GM21447 (cell line): ENCODE data around the gene SCFD2.
"Not testable (repeated sequence)": the region's sequence is repeated elsewhere in the genome, so short reads cannot be mapped to it uniquely, and the experiment has no call there.

Experiments used
- ATAC-seq: cut with Tn5 transposase; IDR thresholded peaks from one replicate; pipeline ENCODE4 v1.9.1; 2021; ENCODE audit not compliant: unreplicated experiment

The SCFD2 gene

DNA sequence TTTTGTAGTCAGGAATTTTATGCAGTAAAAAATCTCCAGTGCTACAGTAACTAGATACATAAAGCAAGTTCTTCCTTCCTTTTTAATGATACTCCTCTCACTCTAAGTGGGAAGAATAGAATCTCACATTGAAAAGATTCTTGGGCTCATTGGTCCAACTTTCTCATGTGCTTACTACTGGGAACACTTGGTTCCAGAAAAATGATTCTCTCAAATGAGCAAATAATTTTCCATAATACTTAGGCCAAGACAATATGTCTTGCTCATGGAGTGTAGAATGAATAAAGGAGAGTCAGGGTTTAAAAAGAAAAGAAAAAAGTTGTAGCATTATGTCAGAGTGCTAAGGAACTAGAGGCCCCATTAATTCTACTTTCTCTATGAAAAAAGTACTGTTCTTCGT is 306.0 kb downstream of the SCFD2 start:
- ATAC-seq = no peak

DNA sequence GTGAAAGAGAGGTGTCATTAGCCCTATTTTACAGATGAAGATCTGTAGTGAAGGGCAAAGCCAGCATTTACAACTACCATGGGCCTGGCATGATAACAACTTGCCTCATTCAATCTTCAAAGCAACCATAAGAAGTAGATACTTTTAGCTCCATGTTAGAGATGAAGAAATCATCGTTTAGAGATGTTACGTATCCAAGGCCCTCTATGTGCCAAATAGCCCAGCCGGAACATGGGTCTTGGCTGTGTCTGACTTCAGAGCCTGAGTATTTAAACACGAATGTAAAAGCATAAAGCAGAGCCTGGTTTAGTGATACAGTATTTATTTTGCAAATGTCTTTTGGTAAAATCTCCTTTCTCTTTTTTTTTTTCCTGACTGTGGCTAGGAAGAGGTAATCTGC is 306.6 kb downstream of the SCFD2 start:
- no peak for ATAC-seq

DNA sequence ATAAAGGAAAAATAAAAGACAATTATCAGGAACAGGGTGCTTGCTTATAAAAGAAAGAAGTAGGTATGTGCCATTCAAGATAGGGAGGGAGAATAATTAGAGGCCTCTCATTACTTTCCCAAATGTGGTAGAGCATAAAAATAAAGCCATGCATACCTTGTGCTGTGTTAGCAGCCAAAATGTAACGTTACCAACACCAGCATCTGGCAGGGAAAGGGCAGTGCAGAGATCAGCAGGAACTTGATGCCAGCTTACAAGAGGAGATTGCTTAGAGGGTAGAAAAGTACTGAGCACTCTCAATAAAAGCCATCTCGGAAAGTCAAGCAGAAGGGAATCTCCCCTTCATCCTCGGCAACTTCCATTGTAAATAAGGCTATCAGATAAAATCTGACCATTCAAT is 308.2 kb downstream of the SCFD2 start:
- no peak for ATAC-seq

DNA sequence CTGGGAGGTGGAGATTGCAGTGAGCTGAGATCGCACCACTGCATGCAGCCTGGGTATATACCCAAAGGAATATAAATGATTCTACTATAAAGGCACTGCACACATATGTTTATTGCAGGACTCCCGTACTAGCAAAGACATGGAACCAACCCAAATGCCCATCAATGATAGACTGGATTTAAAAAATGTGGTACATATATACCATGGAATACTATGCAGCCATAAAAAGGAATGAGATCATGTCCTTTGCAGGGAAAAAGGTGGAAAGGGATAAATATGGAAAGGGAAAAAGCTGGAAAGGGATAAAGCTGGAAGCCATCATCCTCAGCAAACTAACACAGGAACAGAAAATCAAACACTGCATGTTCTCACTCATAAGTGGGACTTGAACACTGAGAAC is 308.8 kb downstream of the SCFD2 start:
- not testable (repeated sequence) for ATAC-seq

DNA sequence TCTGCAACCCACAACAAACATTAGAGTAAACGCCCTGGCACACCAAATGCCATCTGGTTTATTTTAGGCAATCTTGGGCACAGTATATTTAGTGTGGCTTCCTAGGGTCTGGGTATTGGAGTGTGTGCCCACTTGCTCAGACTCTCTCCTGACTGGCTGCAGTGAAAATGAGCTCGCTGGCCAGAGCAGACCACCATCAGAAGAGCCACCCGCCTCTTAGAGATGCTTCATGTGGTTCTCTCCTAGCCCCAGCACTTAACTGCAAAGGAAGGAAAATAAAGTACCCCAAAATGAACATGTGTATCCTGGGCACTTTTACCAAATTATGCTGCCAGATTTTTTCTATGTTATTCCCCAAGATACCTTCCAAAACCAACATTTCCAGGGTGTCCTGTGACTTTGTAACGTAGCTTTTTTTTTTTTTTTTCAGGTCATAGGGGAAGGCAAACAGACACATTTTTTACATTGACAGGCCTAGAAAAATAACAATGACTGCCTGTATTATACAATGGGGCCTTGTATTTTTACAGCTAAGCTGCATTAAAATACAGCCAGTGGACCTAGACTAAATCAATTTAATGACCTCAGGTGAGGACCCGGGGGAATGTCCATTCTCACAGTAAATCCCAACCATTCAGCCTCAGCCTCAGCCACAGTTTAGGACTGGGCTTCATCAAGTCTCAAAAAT is 310.0 kb downstream of the SCFD2 start:
- ATAC-seq = no peak

DNA sequence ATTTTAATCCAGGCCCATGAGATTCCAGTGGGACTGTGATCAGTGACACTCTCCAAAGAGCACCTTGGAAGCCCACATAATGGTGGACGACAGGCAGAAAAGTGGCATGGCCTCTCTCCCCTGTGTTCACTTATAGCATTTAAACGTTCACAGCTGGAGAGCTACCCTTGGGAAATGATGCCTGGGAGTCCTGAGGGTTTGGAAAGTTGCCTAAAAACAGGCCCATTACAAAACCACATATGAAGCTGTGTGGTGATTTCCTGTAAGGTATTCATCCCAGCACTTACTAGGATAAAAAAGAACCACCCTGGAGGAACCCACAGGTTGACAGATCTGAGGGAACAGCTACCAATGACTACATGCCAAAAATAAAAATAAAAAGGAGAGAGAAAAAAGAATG is 310.6 kb downstream of the SCFD2 start:
- no peak for ATAC-seq

DNA sequence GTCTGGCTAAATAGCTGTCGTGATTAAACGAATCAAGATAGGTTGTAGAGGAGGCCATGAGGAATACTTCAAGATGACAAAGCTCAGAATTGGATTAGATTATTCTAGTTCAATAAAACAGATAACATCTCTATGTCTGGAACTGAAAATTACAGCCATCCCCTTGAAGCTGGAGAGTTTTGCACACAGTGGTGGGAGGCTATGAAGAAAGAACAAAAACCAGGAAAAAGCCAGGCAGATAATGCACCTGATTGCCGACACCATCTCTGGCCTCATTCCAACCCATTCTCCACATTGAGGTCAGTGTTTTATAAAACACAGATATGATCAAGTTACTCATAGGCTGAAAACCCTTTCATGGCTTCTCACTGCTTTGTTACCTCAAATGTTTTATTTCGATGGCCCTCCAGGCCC is 315.5 kb downstream of the SCFD2 start:
- ATAC-seq = no peak

DNA sequence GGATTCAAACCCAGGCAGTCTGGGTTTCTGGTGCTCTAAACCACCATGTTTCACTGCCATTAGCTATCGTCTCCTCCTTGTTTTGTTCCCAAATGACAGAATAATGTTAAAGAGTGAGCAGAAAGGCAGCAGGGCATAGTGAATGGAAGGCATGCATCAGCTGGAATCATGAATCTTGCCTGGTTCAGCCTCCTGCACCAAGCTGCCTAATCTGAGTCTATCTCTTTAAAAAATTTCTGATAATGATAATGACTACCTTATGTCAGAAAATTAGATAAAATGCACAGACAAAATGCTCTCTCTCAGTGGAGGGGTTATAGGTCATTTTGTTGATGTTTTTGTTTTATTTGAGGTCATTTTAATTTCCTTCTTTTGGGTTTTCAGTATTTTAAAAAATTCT is 316.3 kb downstream of the SCFD2 start:
- ATAC-seq = no peak

DNA sequence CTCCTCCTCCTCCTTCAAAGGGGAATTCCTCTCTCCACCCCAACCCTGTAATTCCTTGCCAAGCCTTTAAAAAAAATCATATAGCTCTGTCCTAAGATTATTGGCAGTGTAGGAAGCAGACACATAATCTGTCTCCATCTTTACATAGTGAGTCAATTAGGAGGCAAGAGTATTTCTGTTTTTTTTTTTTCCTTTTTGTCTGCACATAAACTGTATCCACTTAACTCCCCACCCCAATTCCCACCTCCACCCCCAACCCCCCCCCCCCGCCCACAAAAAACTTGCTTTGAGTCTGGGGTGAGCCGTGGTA is 321.3 kb downstream of the SCFD2 start:
- ATAC-seq = no peak

DNA sequence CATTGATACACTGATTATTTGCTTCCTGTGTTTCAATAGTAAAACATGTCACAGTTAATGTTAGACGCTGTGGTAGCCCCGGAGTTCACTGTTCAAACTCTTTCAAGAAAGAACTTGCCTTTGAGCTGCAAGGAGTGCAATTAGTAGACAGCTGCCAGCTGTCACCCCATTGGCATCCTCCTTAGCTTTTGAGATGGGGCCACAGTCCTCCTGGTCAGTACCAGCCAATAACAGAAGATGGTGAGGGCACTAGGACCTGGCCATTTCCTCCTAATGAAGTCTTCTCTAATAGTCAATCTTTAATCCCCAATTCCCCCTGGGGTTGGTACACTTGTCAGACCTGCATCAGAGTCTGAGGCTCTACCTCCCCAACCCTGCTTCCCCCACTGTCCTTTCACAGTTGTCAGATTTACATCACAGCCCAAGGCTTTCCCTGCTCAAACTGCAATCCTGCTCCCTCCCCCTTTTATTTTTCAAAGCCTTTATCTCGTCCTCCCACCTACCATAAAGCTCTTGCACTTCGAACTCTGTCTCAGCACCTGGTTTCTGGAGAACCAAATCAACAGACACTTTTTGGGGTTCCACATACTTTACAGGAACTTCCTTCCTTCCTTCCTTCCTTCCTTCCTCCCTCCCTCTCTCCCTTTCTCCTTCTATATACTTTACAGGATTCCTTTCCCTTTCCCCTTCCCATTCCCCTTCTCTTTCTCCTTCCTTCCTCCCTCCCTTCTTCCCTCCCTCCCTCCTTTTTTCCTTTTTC is 321.8 kb downstream of the SCFD2 start:
- no peak for ATAC-seq

DNA sequence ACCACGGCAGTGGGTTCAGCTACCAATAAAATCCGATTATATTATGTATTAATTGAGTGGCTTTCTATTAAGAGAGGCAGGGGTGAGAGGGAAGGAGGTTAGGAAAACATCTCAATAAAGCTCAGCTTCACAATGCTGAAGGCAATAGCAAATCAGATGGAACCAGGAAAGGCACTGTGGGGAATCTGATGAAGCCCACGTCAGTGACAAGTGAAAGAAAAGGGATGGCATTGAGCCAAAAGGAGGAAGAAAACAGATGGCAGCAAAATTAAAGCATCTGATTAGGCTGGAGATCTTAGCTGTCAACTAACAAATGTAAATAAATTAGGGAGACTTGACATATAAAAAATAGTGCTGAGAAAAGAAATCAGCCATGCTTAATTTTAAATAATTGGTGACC is 322.8 kb downstream of the SCFD2 start:
- no peak for ATAC-seq

DNA sequence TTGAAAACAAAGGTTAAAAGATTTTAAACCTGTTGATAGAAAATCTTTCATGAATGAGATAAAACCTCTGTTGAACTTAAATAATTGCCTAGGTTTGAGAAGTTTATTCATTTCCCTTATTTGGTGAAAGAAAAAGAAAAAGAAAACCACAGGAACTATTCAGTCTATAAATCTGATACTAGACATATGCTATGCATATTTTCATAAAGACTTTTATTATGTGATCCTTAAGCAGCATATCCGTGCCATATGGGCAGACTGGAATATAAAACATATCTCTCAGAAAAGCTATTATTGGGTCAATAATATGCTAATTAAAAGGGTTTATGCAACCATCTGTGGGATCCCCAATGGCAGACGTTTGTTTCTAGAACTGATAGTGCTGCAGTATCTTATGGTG is 325.0 kb downstream of the SCFD2 start:
- ATAC-seq = no peak

DNA sequence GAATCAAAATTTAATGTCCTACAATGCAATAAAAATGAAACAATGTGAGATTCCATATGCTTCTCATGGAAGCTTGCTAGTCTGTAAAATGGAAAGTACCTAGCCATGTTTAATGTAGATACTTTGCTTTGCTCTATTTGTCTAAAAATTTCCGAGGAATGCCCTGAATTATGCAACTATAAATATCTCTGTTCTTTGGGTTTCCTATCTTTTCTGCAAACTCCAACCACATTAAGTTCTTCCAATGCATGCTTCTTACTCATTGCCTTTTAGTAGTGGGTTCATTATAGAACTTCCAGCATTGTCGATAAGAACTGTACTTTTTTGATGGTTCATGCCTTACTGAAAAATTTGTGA is 325.4 kb downstream of the SCFD2 start:
- no peak for ATAC-seq

DNA sequence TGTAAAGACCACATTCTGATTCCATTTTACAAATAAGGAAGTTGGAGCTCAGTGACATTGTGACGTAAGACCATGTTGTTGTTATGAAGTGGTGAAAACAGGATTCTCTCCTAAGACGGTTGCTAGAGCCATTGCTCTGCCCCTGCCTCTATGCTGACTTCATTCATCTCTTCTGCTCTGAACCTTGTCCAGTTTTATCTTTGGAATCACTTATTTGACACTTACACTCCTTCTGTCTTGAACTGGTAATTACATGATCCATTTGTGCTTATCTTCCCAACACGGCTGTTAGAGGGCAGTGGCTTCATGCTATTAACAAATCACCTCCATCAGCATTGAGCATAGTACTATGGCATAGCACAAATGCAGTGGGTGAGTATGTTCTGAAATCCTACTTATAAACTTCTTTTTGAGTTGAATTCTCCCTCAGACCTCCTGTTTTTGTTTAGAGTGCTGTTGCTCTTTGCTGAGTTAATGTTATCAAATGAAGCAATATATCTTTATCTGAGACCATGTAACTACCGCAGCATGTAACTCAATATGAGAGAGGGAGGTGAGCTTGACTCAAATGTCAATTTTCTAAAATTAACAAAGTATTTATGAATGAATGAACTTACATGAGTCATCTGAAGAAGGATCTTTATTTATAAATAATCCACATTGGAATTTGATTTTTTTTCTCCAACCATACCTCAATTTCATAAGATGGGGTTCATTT is 326.0 kb downstream of the SCFD2 start:
- ATAC-seq = no peak

DNA sequence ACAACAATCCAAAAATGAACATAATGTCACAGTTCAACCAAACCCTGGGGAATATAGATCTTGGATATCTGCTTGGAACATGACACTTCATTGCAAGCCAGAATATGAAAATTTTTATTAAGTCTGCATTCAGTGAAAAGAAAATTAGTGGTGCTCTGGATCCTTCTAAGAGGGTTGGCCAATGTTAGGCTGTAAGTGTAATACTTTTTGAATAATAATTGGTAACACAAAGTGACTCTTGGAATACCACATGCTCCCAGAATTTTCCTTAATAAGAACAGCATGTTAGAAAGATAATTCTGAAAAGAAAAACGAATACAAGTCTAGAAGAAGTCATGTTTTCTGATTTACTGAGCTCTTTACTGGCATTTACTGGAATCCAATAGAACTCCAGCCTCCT is 328.0 kb downstream of the SCFD2 start:
- ATAC-seq = no peak

DNA sequence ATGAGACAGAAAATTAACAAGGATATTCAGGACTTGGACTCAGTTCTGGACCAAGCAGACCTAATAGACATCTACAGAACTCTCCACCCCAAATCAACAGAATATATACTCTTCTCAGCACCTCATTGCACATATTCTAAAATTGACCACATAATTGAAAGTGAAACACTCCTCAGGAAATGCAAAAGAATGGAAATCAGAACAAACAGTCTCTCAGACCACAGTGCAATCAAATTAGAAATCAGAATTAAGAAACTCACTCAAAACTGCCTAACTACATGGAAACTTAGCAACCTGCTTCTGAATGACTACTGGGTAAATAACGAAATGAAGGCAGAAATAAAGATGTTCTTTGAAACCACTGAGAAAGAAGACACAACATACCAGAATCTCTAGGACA is 333.0 kb downstream of the SCFD2 start:
- not testable (repeated sequence) for ATAC-seq

DNA sequence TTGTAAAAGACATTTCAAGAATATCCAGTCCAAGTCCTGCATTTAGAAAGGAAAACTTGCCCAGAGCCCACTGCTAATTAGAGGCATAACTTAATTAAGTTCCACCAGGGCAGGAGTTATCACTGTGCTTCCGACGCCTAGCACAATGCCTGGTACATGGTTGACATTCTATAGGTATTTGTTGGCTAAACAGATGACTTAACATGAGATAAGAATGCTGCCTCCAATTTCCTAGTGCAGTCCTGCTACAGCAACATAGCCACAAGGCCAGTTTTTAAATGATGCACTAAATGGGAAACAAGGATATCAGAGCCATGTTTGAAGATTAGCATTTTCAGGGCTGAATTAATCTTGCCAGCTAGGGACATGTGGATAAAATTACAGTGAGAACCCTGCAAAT is 339.6 kb downstream of the SCFD2 start:
- ATAC-seq = no peak

DNA sequence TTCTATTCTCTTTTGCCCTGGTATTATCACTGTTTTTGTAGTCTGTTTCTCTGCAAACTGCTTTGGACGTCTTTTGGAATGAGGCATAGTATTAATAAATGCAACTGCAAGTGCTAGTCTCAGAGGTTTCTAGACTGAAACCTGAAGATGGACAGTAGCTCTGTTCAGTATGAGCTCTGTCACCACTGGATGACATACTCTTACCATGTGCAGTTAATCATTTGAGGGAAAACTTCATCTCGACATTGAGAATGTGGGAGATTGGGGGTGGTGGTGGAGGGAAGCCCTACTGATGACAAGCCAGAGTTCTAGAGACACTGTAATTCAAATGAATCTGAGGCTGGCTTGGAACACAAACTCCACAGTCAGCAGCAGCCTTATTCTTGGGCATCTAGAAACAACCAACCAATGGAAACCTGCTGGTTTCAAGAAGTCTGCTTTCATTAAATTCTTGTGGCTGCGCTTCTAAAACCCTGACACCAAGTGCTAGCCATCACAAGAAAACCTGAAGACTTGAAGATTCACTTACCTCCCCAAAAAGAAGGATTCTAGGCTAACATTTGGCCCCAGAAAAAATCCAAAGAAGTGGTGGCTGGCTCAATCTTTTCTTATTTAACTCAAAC is 342.1 kb downstream of the SCFD2 start:
- no peak for ATAC-seq

DNA sequence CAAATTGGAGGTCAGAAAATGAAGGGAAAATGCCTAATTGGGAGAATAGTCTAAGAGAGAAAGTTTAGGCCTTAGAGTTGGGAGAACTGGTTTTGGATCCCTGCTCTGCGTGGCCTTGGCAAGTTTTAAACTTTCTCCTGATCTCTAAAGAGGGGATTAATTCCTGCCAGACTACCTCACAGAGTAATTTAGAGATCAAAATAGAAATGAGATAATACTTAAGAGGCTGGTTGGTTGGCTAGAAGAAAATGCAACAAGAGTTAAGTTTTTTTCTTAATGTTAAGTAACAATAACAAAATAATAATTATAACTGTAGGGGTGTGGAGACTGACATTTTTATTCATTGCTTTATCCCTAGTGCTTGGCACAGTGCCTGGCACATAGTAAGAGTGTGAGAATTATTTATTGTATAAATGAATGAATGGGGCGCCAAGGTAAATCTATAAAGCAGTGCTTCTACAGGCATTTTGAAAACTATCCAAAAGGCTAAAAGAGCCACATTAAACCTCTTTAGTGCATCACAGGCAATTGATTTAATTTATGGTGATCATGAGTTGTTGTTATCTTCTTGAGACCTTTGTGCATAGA is 343.3 kb downstream of the SCFD2 start:
- ATAC-seq = no peak

DNA sequence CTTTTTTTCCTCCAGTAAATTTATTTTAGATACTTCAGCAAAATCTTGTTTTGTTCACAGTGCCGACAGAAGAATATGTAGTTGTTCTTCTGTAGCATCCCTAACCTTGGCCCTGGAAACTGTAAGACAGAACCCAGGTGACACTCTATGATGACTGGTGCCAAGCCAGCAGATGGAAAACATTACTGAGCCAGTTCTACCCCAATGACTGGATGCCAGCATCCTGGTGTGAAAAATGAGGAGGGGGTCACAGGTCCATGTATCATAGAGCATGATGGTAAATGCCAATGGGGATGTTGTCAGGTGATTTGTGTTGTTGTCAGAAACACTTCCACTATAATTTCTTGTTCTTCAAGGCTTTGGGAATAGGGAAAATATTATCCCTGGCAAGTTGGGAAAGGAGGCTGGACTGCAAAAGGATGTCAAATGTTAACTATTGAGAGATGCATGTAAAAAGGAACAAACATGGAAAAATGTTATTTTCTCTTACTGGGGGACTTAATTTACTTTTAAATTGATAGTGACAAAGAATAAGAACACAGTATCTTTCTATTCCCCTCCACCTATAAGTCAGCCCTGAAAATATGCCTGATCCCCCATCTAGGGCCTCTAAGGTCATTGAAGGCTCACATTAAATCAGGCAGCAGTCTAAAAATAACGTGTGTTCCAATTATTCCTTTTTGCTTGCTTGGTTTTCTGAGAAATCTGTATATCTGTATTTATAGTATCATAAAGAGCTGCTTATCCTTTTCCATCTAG is 343.9 kb downstream of the SCFD2 start:
- no peak for ATAC-seq
